ENCODE measurements around the gene LPAR1. TPM values are rescaled to one million over a fixed set of nuclear protein-coding genes. Genes with fewer than 3 reads are reported as not detected.

Gene LPAR1
- total and polyA plus RNA-seq, 9 of the 15 experiments (the other 6 are each of a cell fraction or from before 2014, with no cell fraction given), result 0.13 TPM; not detected in 8

- H4K20me1 ChIP-seq (replicated peaks; ENCODE audit: control insufficient read depth, insufficient read depth, low read length), result no peaks in the 10 kb centered on the region
- H3K9me3 ChIP-seq (replicated peaks; ENCODE audit: control insufficient read depth, insufficient read depth, low read depth, low read length), result no peaks in the 10 kb centered on the region; the same call in 1 of the 2 replicates
- ATAC-seq, result no peak
- no peak for FAIRE-seq
- H3K4me2 ChIP-seq (ENCODE audit: insufficient read depth, low read length), result no peak overlapping the region
- H3K9me1 ChIP-seq (ENCODE audit: control insufficient read depth, insufficient read depth, low read length), result no peaks in the 10 kb centered on the region
- no TSS peak for BruUV-seq (replicated peaks)
- WGBS (ENCODE audit: insufficient coverage, low coverage, missing lambda C conversion rate), result 2% methylated on average over 5 of the region's 5 CpGs
- no peak overlapping the region for H3K9ac ChIP-seq (ENCODE audit: insufficient read depth in 1 of 2, low read depth in 2 of 2, low read length in 2 of 2)
- no peaks in the 10 kb centered on the region for H3K36me3 ChIP-seq (ENCODE audit: control insufficient read depth, insufficient read depth, low read length)
- H3K27ac ChIP-seq (ENCODE audit: extremely low read depth, low read depth, low read length), result no peak overlapping the region
- no peaks in the 10 kb centered on the region for H3K4me1 ChIP-seq (replicated peaks in 1 of 2; ENCODE audit: control insufficient read depth in 2 of 2, insufficient read depth in 2 of 2, low read length in 2 of 2)
- H3K27me3 ChIP-seq (ENCODE audit: control insufficient read depth in 2 of 2, insufficient read depth in 2 of 2, low read length in 2 of 2), result no peaks in the 10 kb centered on the region
- H3K4me3 ChIP-seq, result no peak overlapping the region
- DNase-seq (ENCODE audit: extremely low read depth in 1 of 4, low spot score in 3 of 4), result no peak
- H3K79me2 ChIP-seq (ENCODE audit: control insufficient read depth, insufficient read depth, low read length), result no peaks in the 10 kb centered on the region
- ChIA-PET CTCF (ENCODE audit: low intra/inter-chr PET ratio) (no interaction called here), POLR2A (no interaction called here)
- intact Hi-C loops (cut with micrococcal nuclease) (no loop called here), in situ Hi-C loops (cut with MboI) (no loop called here)
- H2AFZ ChIP-seq (ENCODE audit: low read depth, low read length), result no peak overlapping the region
- TF ChIP-seq TCF3 (CRISPR knock-in tag; IDR thresholded peaks at IDR 0.05) (no peak), ZNF584 (CRISPR knock-in tag; IDR thresholded peaks at IDR 0.05; ENCODE audit: low read depth) (no peak), SLC30A9 (CRISPR knock-in tag; IDR thresholded peaks at IDR 0.05) (no peak), PYGO2 (tag; IDR thresholded peaks at IDR 0.05) (no peak), GTF2A2 (tag; IDR thresholded peaks at IDR 0.05) (no peak), ZNF561 (CRISPR knock-in tag; conservative IDR thresholded peaks at IDR 0.05) (no peak), SNIP1 (IDR thresholded peaks at IDR 0.05; ENCODE audit: low read depth) (no peak), CAMTA2 (CRISPR knock-in tag; conservative IDR thresholded peaks at IDR 0.05) (no peak), KDM4B (IDR thresholded peaks at IDR 0.05; ENCODE audit: borderline replicate concordance in 2 of 2, low read depth in 1 of 2) (no peak), SMARCE1 (IDR thresholded peaks at IDR 0.05) (no peak), RREB1 (CRISPR knock-in tag; IDR thresholded peaks at IDR 0.05) (no peak), GTF2E2 (tag; IDR thresholded peaks at IDR 0.05) (no peak), PTRF (tag; IDR thresholded peaks at IDR 0.05) (no peak), ZBTB34 (CRISPR knock-in tag; IDR thresholded peaks at IDR 0.05) (no peak), HDAC3 (IDR thresholded peaks at IDR 0.05; ENCODE audit: borderline replicate concordance, partially characterized antibody) (no peak), PKNOX1 (IDR thresholded peaks at IDR 0.05) (no peak)
Measured at GRCh38 chr9:111004936-111005335, 33.3 kb downstream of the LPAR1 start.

Measured in K562 (cell line).